ENCODE measurements around the gene HOXB7. TPM values are rescaled to one million over a fixed set of nuclear protein-coding genes. Genes with fewer than 3 reads are reported as not detected.
A peak's percentile ranks its signal among the peaks of the same experiment; 100 is the strongest.

The HOXB7 gene
- total RNA-seq, 1 donor from 2014 or later = 9.9 TPM

DNA sequence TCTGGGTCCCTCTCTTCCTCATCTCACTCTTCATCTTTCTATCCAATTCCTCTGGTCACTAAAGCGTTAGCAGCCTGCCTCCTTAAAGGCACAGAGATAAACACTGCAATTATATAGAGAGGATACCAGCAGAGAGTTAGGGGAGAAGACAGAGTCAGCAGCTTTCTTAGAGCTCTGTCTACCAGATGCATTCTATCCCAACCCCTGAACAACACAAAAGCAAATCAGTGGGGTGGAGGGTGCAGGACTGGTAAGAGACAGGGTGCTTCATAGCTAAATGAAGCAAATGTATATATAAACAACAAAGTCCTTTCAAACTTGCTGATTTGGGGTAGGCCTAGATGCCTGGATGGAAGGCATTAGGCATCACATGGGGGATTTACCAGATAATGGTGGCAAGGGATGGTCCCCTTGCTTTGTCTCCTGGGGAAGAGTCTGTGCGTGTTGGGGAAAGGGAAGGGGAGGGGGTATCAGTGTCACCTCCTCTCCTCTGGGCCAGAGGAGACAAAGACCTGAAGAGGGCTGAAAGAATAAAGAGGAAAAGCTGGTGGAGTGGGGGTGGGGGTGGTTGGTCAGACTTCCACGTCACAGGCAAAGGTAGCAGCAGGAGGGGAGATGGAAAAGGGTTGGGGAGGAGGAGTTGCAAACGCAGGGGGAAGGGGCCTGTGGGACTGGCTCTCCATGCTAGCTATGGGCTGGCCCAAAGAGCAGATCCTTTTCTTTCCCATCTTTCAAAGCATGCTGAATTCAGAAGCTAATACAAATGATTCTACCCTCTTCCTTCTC, 44.7 kb downstream of the HOXB7 start:
- DNase-seq = no peak

- DNase-seq = no peak
Observed at GRCh38 chr17:48565022-48565554, 45.7 kb downstream of the HOXB7 start.

DNA sequence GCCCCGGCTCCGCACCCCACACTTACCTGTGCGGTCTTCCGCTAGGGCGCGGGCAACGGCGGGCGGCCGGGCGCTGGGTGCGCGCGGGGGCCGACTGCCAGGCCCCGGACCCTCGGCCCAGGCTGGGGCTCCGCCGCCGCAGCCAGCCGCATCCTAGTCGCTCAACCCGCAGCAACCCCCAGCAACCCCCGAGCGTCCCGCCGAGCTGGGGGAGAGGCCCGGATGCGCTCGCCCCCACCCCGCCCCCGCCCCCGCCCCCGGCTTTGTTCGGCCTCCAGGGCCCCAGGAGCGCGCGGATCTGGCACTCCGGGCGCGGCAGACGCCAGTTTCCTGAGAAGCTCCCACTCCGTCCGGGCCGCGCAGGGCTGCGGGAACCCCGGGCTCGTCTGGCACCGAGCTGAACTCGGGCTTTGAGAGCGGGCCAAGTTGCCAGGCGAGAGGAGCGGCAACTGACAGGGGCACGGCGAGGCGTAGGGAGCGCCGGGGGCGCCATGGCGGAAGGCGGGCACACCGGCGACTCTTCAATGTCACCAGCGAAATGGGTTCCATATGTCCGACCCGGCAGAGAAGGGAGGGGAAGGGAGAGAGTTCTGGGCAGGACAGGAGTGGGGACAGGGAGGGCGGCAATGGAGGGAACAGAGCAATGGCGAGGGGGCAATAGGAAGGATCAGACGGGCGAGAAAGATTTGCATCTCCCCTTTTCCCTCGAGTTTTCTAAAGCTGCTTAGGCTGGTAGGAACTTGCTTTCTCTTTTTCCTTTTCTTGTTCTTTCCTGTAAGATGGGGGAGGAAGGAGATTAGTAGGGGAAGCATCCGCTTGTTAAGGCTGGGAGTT, 46.4 kb downstream of the HOXB7 start:
- DNase-seq = peak; percentile 61

GRCh38 chr17:48563867-48564187, 47.0 kb downstream of the HOXB7 start:
- no peak for DNase-seq

- no peak for DNase-seq
Observed at GRCh38 chr17:48563385-48563838, 47.4 kb downstream of the HOXB7 start.

- DNase-seq = no peak
Observed at GRCh38 chr17:48562934-48563333, 47.9 kb downstream of the HOXB7 start.

DNA sequence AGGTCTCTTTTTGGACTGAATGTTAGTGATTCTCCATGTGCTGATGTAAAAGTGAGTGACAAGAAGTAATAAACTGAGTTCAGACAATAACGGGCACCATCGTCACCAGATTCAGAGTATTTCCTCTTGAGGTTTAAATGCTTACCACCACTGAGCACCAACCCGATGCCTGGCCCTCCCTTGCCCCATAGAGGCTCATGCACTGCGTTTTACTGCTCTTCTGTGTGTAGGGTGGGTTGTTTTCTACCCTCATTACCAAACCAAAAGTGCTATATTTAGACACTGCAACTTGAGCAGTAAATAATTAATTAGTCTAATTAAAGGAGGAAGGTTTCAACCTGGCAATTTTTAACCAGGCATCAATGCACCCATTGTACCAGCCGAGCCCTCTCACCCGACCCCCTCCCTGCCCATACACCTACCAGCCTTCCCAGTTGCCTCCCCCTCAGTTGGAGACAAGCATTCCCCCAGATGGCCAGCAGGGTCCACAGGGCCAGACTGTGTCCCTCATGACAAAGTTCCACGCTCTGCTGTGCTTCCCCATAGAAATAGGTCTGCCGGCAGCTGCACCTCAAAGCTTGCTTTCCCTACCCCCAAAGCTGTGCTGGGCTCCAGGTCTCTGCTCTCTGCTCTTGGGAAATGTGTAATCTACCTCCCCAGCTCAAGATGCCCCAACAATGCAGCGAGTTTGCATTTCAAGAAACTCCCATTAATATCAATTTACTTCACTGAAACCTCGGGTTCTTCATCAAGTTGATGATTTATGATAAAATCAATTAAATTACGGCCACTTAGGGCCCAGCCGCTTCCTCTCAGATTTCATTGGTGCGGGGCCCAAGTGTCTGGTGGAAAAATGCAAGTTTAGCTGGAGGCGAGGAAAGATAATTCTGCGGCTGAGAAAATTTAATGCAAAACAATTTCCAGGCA, 48.7 kb downstream of the HOXB7 start:
- DNase-seq = no peak

DNA sequence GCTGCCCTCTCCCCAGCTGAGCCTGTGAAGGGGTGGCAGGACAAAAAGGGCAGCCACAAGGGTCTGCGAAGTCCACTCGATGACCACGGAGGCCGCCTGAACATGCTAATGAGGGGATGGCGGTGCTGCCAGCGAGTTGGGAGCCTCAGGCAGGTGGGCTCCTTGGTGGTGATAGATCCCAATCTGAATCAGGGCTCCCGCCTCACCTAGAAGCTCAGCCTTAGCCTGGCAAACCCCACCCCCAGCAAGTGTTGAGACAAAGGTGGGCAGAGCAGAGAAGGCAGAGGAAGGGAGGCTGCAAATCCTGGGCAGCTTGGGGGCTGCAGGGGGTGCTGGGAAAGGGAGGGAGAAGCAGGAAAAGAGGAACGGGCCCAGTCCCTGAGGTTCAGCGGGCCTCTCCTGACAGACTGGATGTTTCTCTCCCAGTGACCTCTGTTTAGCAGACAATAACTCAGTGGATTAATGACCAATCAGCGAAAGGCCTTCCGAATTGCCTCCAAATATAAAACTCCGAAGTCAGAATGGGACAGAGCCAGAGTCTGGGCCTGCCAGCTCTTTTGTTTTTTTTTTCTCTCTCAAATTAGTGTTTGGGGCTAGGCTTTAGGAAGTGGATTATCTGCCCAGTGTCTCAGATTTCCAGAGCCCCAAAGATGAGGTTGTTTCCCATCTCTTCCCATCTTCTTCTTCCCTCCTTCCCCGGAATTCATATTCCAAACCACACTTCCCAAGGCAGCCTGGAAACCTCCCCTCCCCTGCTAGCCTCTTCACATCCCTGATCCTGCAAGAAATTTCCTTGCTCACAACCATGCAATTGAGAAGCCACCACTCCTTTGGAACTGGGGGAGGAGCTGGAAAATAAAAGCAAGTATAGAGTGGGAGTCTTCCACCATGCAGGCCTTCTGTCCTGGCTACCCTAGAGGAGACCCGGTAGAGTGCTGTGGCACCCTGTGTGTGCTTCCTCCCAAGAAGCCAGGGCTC, 50.7 kb downstream of the HOXB7 start:
- no peak for DNase-seq

GRCh38 chr17:48559122-48559839, 51.5 kb downstream of the HOXB7 start:
- DNase-seq = no peak

DNA sequence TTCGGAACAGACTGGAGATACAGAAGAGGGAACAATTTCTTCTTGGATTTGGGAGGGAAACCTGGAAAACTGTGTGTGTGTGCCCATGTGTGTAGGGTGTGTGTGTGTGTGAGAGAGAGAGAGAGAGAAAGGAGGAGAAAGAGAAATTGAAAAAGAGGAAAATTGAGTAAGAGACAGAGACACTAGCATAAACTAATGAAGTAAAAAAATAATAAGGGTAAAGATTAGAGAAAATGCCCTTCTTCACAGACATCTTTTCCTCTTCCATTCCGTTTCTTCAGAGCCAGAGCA, 52.0 kb downstream of the HOXB7 start:
- no peak for DNase-seq

DNA sequence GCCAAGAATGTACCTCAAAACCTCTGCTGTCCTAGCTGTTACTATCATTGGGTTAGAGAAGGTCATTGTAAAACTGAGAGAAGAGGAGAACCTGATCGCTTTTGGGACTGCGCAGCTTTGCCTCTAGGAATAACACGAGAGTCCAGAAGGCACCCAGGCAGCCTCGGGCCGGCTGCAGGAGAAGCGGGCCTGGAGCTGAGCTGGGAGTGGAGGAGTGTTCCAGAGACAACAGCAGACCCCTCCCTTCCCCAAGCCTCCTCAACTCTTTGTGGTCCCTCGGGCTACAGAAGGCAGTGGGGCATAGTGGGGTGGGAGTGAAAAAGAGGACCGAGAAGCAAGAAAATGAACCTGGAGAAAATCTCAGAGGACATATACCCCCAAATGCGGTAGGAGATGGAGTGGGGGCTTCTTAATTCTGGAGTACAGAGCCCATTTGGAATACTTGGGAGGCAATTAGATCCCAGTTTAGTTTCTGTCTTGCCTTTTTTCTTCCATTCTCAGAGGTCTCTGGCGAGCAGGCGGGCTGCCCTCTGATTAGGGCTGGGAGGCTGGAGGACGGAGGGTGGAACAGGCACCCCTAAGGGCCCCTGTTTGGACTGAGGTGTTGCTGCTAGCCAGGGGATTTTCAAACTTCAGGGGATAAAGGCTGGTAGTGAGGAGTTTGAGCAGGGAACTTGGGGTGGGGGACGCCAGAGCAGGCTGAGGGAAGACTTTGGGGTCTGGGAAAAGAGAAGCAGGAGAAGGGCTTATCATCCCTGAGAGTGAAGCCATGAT, 52.6 kb downstream of the HOXB7 start:
- DNase-seq = no peak

Other genes with a start within 250 kb of the HOXB7 start
- gene SKAP1, start 180.8 kb downstream of the HOXB7 start, total RNA-seq = 0.17 TPM in 1 of 2 replicates, not detected in the other
- not detected in 2 replicates for gene HOXB1, start 80.0 kb downstream of the HOXB7 start, total RNA-seq
- gene HOXB2, start 65.9 kb downstream of the HOXB7 start, total RNA-seq = 4.8 and 5.2 TPM in 2 replicates
- 2.7 and 3.2 TPM in 2 replicates for gene HOXB4, start 32.7 kb downstream of the HOXB7 start, total RNA-seq
- 9.5 and 11.9 TPM in 2 replicates for gene HOXB3, start 20.8 kb downstream of the HOXB7 start, total RNA-seq
- 0.17 and 0.23 TPM in 2 replicates for gene HOXB5, start 17.2 kb downstream of the HOXB7 start, total RNA-seq
- 7.5 and 11.9 TPM in 2 replicates for gene HOXB6, start 6.0 kb downstream of the HOXB7 start, total RNA-seq
- gene HOXB8, start 4.3 kb upstream of the HOXB7 start, total RNA-seq = 1.2 and 4.1 TPM in 2 replicates
- 0.47 and 1.0 TPM in 2 replicates for gene HOXB9, start 15.3 kb upstream of the HOXB7 start, total RNA-seq
- gene PRAC1, start 111.5 kb upstream of the HOXB7 start, total RNA-seq = not detected in 2 replicates
- gene PRAC2, start 112.2 kb upstream of the HOXB7 start, total RNA-seq = not detected in 2 replicates
- gene HOXB13, start 117.7 kb upstream of the HOXB7 start, total RNA-seq = not detected in 2 replicates
- gene TTLL6, start 206.2 kb upstream of the HOXB7 start, total RNA-seq = not detected in 2 replicates
- gene CALCOCO2, start 220.0 kb upstream of the HOXB7 start, total RNA-seq = 50.2 and 78.3 TPM in 2 replicates

All from dermis blood vessel endothelial cell (primary cell).